GM04503 (cell line): ENCODE results near the gene DMXL1.

Source experiments
- DNase-seq: peaks from one replicate; pipeline ENCODE4 v3.0.0-alpha.2; 2012; ENCODE audit warnings: low read depth

DMXL1 gene

GRCh38 chr5:119289438-119290044 is 218.7 kb downstream of the DMXL1 start:
- no peak for DNase-seq

GRCh38 chr5:119290161-119290569 is 219.3 kb downstream of the DMXL1 start:
- no peak for DNase-seq

- DNase-seq: no peak
These were observed 219.7 kb downstream of the DMXL1 start for GRCh38 chr5:119290607-119291006.

- DNase-seq: no peak
These were observed 220.2 kb downstream of the DMXL1 start for GRCh38 chr5:119291056-119291455.

- DNase-seq: no peak
These were observed 221.0 kb downstream of the DMXL1 start for GRCh38 chr5:119291877-119292276.

GRCh38 chr5:119292701-119293515 is 222.0 kb downstream of the DMXL1 start:
- no peak for DNase-seq

GRCh38 chr5:119293516-119293829 is 222.6 kb downstream of the DMXL1 start:
- DNase-seq: no peak
